ENCODE measurements around the gene DCTPP1. TPM values are rescaled to one million over a fixed set of nuclear protein-coding genes. Genes with fewer than 3 reads are reported as not detected.

The DCTPP1 gene
- total and polyA plus RNA-seq, 2 of the 13 experiments (the other 11 are each of a cell fraction or from before 2014, with no cell fraction given), result 54.8 to 74.4 TPM

DNA sequence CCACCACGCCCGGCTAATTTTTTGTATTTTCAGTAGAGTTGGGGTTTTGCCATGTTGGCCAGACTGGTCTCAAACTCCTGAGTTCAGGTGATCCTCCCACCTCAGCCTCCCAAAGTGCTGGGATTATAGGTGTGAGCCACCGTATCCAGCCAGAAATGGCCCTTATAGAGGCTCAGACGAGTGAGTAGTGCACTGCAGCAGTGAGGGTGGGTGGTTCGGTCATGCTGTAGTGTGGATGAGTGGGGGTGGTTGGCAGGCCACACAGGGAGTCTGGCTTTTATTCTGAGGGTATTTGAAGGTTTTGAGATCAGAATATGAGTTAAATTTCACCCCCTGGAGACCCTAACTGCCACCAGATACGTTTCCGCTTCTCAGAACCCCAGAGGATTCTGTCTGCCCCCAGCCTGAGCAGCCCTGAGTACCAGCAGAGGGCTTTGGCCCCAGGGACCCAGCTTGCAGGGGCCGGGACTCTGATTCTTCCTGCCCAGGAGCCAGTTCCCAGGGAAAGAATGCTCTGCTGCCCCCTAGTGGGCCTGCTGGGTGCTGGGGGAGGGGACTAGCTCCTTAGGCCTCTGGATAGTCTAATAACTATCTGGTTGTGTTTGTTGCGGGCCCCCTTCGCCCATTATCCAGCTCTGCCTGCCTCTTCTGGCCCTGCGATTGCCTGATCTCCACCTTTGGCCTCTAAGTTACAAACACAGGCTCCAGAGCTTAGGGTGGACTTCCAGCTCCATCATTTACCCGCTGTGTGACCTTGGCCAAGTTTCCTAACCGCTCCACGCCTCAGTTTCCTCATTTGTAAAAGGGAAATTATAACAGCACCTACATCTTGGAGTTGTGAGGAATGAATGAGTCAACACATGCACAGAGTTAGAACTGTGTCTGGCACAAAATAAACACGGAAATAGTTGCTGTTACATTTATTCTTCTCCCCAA, 20.4 kb downstream of the DCTPP1 start (continued):
- TF ChIP-seq, protein P1, sequence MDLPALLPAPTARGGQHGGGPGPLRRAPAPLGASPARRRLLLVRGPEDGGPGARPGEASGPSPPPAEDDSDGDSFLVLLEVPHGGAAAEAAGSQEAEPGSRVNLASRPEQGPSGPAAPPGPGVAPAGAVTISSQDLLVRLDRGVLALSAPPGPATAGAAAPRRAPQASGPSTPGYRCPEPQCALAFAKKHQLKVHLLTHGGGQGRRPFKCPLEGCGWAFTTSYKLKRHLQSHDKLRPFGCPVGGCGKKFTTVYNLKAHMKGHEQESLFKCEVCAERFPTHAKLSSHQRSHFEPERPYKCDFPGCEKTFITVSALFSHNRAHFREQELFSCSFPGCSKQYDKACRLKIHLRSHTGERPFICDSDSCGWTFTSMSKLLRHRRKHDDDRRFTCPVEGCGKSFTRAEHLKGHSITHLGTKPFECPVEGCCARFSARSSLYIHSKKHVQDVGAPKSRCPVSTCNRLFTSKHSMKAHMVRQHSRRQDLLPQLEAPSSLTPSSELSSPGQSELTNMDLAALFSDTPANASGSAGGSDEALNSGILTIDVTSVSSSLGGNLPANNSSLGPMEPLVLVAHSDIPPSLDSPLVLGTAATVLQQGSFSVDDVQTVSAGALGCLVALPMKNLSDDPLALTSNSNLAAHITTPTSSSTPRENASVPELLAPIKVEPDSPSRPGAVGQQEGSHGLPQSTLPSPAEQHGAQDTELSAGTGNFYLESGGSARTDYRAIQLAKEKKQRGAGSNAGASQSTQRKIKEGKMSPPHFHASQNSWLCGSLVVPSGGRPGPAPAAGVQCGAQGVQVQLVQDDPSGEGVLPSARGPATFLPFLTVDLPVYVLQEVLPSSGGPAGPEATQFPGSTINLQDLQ (CRISPR knock-in tag; IDR thresholded peaks at IDR 0.05), result no peak
- TF ChIP-seq SIN3B (IDR thresholded peaks at IDR 0.05; ENCODE audit: low read length) (no peak), ARHGAP35 (CRISPR knock-in tag; IDR thresholded peaks at IDR 0.05; ENCODE audit: borderline replicate concordance) (no peak), ZBTB3 (CRISPR knock-in tag; IDR thresholded peaks at IDR 0.05; ENCODE audit: borderline replicate concordance, low read depth) (no peak), ZFP36L2 (CRISPR knock-in tag; IDR thresholded peaks at IDR 0.05) (no peak), CHD2 (IDR thresholded peaks at IDR 0.05; ENCODE audit: low read depth, low read length) (peak; percentile 69)
- TF ChIP-seq, protein P2, sequence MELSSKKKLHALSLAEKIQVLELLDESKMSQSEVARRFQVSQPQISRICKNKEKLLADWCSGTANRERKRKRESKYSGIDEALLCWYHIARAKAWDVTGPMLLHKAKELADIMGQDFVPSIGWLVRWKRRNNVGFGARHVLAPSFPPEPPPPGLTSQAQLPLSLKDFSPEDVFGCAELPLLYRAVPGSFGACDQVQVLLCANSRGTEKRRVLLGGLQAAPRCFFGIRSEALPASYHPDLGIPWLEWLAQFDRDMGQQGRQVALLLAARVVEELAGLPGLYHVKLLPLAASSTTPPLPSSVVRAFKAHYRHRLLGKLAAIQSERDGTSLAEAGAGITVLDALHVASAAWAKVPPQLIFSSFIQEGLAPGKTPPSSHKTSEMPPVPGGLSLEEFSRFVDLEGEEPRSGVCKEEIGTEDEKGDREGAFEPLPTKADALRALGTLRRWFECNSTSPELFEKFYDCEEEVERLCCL (CRISPR knock-in tag; IDR thresholded peaks at IDR 0.05; ENCODE audit: borderline replicate concordance), result no peak

Data from HepG2 (cell line).